Measurements from ENCODE around the gene ZXDC. TPM values are rescaled to one million over a fixed set of nuclear protein-coding genes. Genes with fewer than 3 reads are reported as not detected.

Gene ZXDC
- total and polyA plus RNA-seq, 9 of the 15 experiments (the other 6 are each of a cell fraction or from before 2014, with no cell fraction given) = 0.59 to 13.4 (median 7.3) TPM

DNA sequence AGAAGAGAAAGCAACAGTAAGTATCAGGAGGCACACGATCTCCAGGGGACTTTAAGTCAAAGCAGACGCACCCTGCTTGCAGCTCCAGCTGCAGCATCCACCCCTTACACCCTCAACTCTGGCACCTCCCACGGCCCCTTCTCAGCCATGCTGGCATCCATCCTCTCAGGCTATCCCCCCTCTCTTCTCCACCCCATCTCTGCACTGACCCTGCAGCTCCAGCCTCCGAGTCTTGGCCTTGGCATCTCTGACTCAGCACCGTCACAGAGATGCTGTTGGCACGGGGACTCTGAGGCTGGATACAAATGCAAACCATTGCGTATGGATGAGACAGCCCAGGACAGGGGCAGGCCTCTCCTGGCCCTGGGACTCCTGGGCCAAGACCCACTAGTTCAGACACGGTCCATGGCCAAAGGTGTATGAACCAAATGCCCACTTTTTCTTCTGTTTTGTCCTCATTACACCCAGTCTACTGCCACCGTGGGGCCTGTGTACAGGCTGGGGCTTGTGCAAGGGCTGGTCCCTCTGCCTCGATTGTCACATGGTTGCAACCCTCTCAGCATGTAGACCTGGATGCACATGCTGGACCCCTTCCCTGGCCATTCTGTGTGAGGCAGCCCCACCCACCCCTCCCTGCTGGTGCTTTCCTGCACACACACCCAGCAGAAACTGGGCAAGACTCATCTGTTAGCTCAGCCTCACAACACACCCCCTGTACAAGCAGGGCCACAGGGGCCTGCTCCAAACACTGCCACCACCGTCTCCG lies 18.7 kb upstream of the ZXDC start:
- BruUV-seq (replicated peaks) = no TSS peak
- H3K4me3 ChIP-seq = no peak overlapping the region
- no peaks in the 10 kb centered on the region for H3K9me3 ChIP-seq (replicated peaks; ENCODE audit: control insufficient read depth, insufficient read depth, low read depth, low read length)
- TF ChIP-seq TOE1 (IDR thresholded peaks at IDR 0.05; ENCODE audit: borderline replicate concordance) (no peak), TOE1 (CRISPR knock-in tag; IDR thresholded peaks at IDR 0.05; ENCODE audit: borderline replicate concordance, low read depth) (no peak), SAFB2 (IDR thresholded peaks at IDR 0.05; ENCODE audit: borderline replicate concordance, low read depth, low read length, severe bottlenecking) (no peak), CBFA2T3 (IDR thresholded peaks at IDR 0.05) (no peak), TAF7 (tag; IDR thresholded peaks at IDR 0.05) (no peak), ZNF785 (CRISPR knock-in tag; IDR thresholded peaks at IDR 0.05) (no peak), MED1 (CRISPR knock-in tag; IDR thresholded peaks at IDR 0.05; ENCODE audit: borderline replicate concordance) (no peak), CHCHD3 (CRISPR knock-in tag; IDR thresholded peaks at IDR 0.05) (no peak), RBBP5 (IDR thresholded peaks at IDR 0.05; ENCODE audit: borderline replicate concordance, insufficient read depth, low read length, poor library complexity, severe bottlenecking) (no peak), YBX1 (IDR thresholded peaks at IDR 0.05) (no peak), KLF16 (IDR thresholded peaks at IDR 0.05) (no peak)
- TF ChIP-seq, protein P1, sequence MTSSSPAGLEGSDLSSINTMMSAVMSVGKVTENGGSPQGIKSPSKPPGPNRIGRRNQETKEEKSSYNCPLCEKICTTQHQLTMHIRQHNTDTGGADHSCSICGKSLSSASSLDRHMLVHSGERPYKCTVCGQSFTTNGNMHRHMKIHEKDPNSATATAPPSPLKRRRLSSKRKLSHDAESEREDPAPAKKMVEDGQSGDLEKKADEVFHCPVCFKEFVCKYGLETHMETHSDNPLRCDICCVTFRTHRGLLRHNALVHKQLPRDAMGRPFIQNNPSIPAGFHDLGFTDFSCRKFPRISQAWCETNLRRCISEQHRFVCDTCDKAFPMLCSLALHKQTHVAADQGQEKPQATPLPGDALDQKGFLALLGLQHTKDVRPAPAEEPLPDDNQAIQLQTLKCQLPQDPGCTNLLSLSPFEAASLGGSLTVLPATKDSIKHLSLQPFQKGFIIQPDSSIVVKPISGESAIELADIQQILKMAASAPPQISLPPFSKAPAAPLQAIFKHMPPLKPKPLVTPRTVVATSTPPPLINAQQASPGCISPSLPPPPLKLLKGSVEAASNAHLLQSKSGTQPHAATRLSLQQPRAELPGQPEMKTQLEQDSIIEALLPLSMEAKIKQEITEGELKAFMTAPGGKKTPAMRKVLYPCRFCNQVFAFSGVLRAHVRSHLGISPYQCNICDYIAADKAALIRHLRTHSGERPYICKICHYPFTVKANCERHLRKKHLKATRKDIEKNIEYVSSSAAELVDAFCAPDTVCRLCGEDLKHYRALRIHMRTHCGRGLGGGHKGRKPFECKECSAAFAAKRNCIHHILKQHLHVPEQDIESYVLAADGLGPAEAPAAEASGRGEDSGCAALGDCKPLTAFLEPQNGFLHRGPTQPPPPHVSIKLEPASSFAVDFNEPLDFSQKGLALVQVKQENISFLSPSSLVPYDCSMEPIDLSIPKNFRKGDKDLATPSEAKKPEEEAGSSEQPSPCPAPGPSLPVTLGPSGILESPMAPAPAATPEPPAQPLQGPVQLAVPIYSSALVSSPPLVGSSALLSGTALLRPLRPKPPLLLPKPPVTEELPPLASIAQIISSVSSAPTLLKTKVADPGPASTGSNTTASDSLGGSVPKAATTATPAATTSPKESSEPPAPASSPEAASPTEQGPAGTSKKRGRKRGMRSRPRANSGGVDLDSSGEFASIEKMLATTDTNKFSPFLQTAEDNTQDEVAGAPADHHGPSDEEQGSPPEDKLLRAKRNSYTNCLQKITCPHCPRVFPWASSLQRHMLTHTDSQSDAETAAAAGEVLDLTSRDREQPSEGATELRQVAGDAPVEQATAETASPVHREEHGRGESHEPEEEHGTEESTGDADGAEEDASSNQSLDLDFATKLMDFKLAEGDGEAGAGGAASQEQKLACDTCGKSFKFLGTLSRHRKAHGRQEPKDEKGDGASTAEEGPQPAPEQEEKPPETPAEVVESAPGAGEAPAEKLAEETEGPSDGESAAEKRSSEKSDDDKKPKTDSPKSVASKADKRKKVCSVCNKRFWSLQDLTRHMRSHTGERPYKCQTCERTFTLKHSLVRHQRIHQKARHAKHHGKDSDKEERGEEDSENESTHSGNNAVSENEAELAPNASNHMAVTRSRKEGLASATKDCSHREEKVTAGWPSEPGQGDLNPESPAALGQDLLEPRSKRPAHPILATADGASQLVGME (CRISPR knock-in tag; IDR thresholded peaks at IDR 0.05) = no peak
- intact Hi-C loops (cut with micrococcal nuclease) = no loop called here
- DNase-seq (ENCODE audit: extremely low read depth in 1 of 4, low spot score in 3 of 4) (no peak), FAIRE-seq (no peak), ATAC-seq (no peak)
- no peaks in the 10 kb centered on the region for H3K79me2 ChIP-seq (ENCODE audit: control insufficient read depth, insufficient read depth, low read length)
- no peak overlapping the region for H3K9ac ChIP-seq (ENCODE audit: insufficient read depth in 1 of 2, low read depth in 2 of 2, low read length in 2 of 2)
- no peaks in the 10 kb centered on the region for H3K4me1 ChIP-seq (replicated peaks in 1 of 2; ENCODE audit: control insufficient read depth in 2 of 2, insufficient read depth in 2 of 2, low read length in 2 of 2)
- no peak overlapping the region for H3K27ac ChIP-seq (ENCODE audit: extremely low read depth, low read depth, low read length)
- ChIA-PET POLR2A (interaction anchor here (0.6 kb wide), 1 partner anchor 37 kb away, joined by 3 read pairs; no protein-coding TSS in a partner anchor), CTCF (ENCODE audit: low intra/inter-chr PET ratio) (no interaction called here)
- H2AFZ ChIP-seq (ENCODE audit: low read depth, low read length) = no peak overlapping the region
- H3K9me1 ChIP-seq (ENCODE audit: control insufficient read depth, insufficient read depth, low read length) = no peaks in the 10 kb centered on the region
- H3K27me3 ChIP-seq (ENCODE audit: control insufficient read depth in 2 of 2, insufficient read depth in 2 of 2, low read length in 2 of 2) = peaks cover 9 to 49% of the 10 kb centered on the region in 2 experiments; a peak in 4 of 5 replicates
- H4K20me1 ChIP-seq (replicated peaks; ENCODE audit: control insufficient read depth, insufficient read depth, low read length) = no peaks in the 10 kb centered on the region; the same call in 1 of the 2 replicates
- WGBS (ENCODE audit: insufficient coverage, low coverage, missing lambda C conversion rate) = 0% methylated on average over 8 of the region's 12 CpGs
- in situ Hi-C loops (cut with MboI) = no loop called here
- no peak overlapping the region for H3K4me2 ChIP-seq (ENCODE audit: insufficient read depth, low read length)
- no peaks in the 10 kb centered on the region for H3K36me3 ChIP-seq (ENCODE audit: control insufficient read depth, insufficient read depth, low read length)
